Kidney (tissue), 14 donors: ENCODE data around the gene TENM4. TPM values are rescaled to one million over a fixed set of nuclear protein-coding genes. Genes with fewer than 3 reads are reported as not detected.

ENCODE experiments used
- DNase-seq, 5 donors: peaks; one replicate each; pipeline ENCODE4 v3.0.0-alpha.2; 2013 to 2020
- FAIRE-seq: peaks from 2 replicates; lab custom pipeline; 2012; peaks lifted over from hg19 to GRCh38; lab: Jason Lieb, UNC
- H3K27ac ChIP-seq, 2 donors: one replicate each; pipeline ENCODE4 v1.7.0; 2013; ENCODE audit warnings: low read depth in 2 of 2, low read length in 2 of 2, inconsistent platforms in 1 of 2
- H3K27me3 ChIP-seq: one replicate; pipeline ENCODE4 v1.7.1; 2013; ENCODE audit warnings: low read length, inconsistent platforms; ENCODE audit not compliant: control insufficient read depth, insufficient read depth
- H3K36me3 ChIP-seq, 3 donors: one replicate each; pipeline versions ENCODE4 v1.7.0 to v1.7.1; 2013; ENCODE audit warnings: low read length in 3 of 3, control low read depth in 1 of 3, inconsistent platforms in 1 of 3; ENCODE audit not compliant: insufficient read depth in 3 of 3, control insufficient read depth in 2 of 3
- H3K4me1 ChIP-seq, 3 donors: one replicate each; pipeline versions ENCODE4 v1.7.0 to v1.7.1; 2013; ENCODE audit warnings: low read length in 3 of 3, inconsistent platforms in 1 of 3, low read depth in 1 of 3; ENCODE audit not compliant: control insufficient read depth in 2 of 3, insufficient read depth in 2 of 3
- H3K4me3 ChIP-seq, 3 donors: one replicate each; pipeline versions ENCODE4 v1.7.0 to v1.8.1; 2013; ENCODE audit warnings: low read length in 3 of 3, control low read depth in 1 of 3, inconsistent platforms in 1 of 3
- H3K9ac ChIP-seq, 3 donors: one replicate each; pipeline versions ENCODE4 v1.7.0 to v1.7.1; 2013; ENCODE audit warnings: low read length in 3 of 3, control low read depth in 1 of 3, inconsistent platforms in 1 of 3
- H3K9me3 ChIP-seq, 3 donors: one replicate each; pipeline versions ENCODE4 v1.7.0 to v1.7.1; 2013; ENCODE audit warnings: low read length in 3 of 3, control low read depth in 1 of 3, inconsistent platforms in 1 of 3; ENCODE audit not compliant: control insufficient read depth in 2 of 3, insufficient read depth in 1 of 3
- intact Hi-C: fragments of 100-400 bp; cut with DNase I; formaldehyde crosslinking; loops from one replicate; pipeline ENCODE4 v1.11.1; 2022
- polyA plus RNA-seq: library from polyadenylated mRNA; stranded (reverse); fragments of 350-450 nt; fragmentation: Illumina TruSeq; extraction: RNeasy Lipid Tissue Mini Kit (QIAGEN cat#74804); gene quantifications from one replicate; pipeline ENCODE4 v1.2.3, GENCODE V29; 2014; ENCODE audit warnings: low read depth, low replicate concordance; ENCODE audit not compliant: insufficient read depth
- total RNA-seq: library from RNA; stranded (reverse); fragmentation: NEBNext Ultra II Directional; extraction: Animal tissue kit (Norgen Biotek cat#: 25700); gene quantifications from one replicate; pipeline ENCODE4 v1.2.1, GENCODE V29; 2021
- TF ChIP-seq, protein P1 (sequence below): IDR thresholded peaks from 3 replicates; pipeline ENCODE4 v1.5.1; 2012; ENCODE audit warnings: mild to moderate bottlenecking, moderate library complexity, borderline replicate concordance; ENCODE audit not compliant: insufficient read depth; ENCODE audit errors: extremely low read depth
- donor health status: control.
- donor health status: control.
- donor health status: control.
- donor health status: control.
- donor health status: control.
- donor health status: DM: yes; HTN: yes; CAD: no.
- donor health status: Normal renal cell carcinoma (clear cell type).

TENM4 gene
- total and polyA plus RNA-seq, 2 donors from 2014 or later = 0.34 to 31.0 TPM

DNA sequence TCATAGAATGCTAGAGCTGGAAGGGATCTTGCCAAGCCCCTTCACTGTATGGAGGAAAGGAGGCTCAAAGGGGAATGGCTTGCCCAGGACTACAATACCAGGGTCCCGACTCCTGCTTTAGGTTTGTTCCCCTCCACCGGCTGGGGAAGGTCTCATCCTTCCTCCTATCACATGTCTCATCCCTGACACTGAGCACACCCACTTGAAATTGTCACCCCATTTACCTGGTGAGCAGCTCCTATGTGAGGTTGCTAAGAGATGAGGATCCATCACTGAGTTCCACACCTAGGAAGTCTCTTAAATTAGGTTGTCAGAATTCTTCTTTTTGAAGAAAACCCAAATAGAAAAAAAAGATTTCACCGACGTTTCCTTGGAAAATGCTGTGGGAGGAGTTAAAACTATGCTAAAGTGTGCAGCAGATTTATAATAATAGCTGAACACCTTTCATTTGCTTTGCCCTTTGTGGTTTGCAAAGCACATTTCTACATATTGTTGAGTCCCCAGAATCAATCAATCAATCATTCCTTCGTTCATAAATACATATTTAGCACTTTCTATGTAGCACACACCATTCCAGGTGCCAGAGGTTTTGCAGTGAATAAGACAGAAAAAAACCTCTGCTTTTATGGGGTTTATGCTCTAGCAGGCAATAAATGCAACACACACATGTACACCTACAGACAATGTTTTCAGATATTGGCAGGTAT lies 91.7 kb downstream of the TENM4 start:
- DNase-seq (no peak), FAIRE-seq (no peak)
- H3K27me3 ChIP-seq = no peaks in the 10 kb centered on the region
- H3K9me3 ChIP-seq = no peaks in the 10 kb centered on the region
- H3K4me1 ChIP-seq = no peaks in the 10 kb centered on the region
- H3K27ac ChIP-seq = no peak overlapping the region
- intact Hi-C loops = no loop called here
- no peak overlapping the region for H3K4me3 ChIP-seq
- TF ChIP-seq, protein P1, sequence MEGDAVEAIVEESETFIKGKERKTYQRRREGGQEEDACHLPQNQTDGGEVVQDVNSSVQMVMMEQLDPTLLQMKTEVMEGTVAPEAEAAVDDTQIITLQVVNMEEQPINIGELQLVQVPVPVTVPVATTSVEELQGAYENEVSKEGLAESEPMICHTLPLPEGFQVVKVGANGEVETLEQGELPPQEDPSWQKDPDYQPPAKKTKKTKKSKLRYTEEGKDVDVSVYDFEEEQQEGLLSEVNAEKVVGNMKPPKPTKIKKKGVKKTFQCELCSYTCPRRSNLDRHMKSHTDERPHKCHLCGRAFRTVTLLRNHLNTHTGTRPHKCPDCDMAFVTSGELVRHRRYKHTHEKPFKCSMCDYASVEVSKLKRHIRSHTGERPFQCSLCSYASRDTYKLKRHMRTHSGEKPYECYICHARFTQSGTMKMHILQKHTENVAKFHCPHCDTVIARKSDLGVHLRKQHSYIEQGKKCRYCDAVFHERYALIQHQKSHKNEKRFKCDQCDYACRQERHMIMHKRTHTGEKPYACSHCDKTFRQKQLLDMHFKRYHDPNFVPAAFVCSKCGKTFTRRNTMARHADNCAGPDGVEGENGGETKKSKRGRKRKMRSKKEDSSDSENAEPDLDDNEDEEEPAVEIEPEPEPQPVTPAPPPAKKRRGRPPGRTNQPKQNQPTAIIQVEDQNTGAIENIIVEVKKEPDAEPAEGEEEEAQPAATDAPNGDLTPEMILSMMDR = no peak
- H3K9ac ChIP-seq = no peak overlapping the region
- H3K36me3 ChIP-seq = no peaks in the 10 kb centered on the region

DNA sequence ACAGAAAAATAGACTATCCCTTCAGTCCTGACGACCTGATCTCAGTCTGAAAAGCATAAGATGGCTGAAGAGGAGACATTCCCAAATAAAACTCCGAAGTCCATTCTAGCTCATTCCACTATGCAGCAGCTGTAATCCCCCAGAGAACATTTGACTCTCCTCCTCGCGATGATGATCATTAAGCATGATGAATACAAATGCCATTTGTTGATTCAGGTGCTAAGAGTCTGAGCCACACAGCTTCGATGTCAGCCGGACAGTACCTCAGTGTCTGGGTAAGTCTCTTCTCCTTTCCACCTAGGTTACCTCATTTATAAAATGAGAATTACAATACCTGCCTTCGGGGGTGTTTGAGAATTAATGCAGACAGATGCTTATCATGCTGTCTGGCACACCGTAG lies 94.8 kb downstream of the TENM4 start:
- DNase-seq (no peak), FAIRE-seq (no peak)
- Histone ChIP-seq H3K4me1 (no peaks in the 10 kb centered on the region), H3K27me3 (no peaks in the 10 kb centered on the region), H3K9ac (no peak overlapping the region), H3K27ac (no peak overlapping the region), H3K36me3 (no peaks in the 10 kb centered on the region), H3K4me3 (no peak overlapping the region), H3K9me3 (no peaks in the 10 kb centered on the region)
- TF ChIP-seq, protein P1 = no peak
- intact Hi-C loops = no loop called here

DNA sequence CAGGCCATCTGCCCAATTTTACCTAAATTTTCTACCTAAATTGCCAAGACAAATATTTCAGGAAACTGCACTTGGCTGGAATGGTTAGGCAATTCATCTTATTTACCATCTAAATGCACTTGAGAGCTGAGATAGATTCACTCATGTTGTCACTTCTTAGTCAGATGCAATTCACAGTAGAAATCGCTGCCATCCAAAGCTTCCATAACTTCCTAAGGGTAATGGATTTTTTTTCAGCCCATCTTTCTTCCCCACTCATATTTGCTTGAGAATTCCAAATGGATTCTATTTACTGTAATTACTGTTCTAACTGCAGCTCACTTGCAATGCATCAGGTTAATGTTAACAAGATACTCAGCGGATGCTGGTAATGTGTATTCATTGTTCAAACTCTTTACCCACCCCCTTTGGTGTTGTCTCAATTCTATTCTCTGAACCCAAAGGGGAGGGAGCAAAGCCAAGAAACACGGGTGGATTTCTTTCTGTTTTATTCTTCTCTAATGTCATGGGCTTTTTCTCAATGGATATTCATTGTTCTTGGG lies 96.0 kb downstream of the TENM4 start:
- no peaks in the 10 kb centered on the region for H3K9me3 ChIP-seq
- H3K36me3 ChIP-seq = no peaks in the 10 kb centered on the region
- TF ChIP-seq, protein P1 = no peak
- intact Hi-C loops = no loop called here
- FAIRE-seq (no peak), DNase-seq (no peak)
- H3K4me3 ChIP-seq = no peak overlapping the region
- H3K27ac ChIP-seq = no peak overlapping the region
- no peaks in the 10 kb centered on the region for H3K27me3 ChIP-seq
- no peaks in the 10 kb centered on the region for H3K4me1 ChIP-seq
- no peak overlapping the region for H3K9ac ChIP-seq
